ENCODE data around the gene KRT39.

Gene KRT39

DNA sequence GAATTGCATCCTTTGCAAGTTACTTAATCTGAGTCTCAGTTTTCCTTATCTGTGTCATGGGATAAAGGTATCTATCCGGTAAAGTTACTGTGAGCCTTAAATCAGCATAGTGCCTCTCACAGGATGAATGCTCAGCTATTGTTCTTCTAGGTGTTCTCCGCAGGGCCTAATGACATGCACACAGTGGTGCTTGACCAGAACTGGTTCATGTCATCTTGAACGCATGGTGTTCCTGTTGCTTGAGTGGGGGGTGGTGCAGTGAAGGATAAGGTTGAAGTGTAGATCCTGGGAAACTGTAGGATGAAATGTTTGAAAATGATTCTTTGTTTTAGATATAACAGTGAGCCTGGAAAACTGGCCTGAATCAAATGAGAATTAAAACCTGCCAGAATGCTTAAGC, 13.4 kb upstream of the KRT39 start:
- DNase-seq (ENCODE audit: low spot score): no peak

DNA sequence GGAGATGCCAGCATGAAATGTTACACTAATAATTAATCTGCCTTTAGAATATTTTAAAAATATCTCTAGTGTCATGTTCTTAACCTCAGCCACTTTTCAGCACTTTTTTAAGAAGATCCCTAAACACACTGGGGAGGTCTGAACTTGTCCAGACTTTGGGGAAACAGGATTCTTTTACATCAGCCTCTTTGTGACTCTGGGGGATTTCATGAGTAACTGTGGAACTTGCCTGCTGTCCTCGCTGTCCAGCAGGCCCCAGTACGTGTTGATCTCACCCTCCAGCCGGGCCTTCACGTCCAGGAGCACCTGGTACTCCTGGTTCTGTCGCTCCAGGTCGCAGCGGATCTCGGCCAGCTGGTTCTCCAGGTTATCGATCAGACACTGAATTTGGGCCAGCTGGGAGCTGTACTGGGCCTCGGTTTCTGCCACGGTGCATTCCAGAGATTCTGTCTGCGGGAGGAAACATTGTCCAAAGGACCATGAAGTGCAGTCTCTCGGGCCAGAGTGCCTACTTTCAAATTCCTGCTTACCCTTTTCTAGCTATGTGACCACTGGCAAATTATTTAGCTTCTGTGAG, 11.9 kb upstream of the KRT39 start:
- no peak for DNase-seq (ENCODE audit: low spot score)

GRCh38 chr17:40975516-40975915, 8.8 kb upstream of the KRT39 start:
- DNase-seq (ENCODE audit: low spot score): no peak

DNA sequence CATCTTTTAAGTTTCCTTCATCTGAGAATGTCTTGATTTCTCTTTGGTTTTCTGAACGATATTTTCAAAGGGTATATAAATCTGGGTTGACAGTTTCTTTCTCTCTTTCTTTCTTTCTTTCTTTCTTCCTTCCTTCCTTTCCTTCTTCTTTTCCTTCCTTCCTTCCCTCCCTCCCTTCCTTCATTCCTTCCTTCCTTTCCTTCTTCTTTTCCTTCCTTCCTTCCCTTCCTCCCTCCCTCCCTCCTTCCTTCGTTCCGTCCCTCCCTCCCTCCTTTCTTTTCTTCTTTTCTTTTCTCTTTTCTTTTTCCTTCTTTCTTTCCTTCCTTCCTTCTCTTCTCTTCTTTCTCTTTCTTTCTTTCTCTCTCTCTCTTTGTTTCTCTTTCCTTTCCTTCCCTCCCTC, 7.6 kb upstream of the KRT39 start:
- DNase-seq (ENCODE audit: low spot score): no peak

GRCh38 chr17:40967582-40967981, 834 bp upstream of the KRT39 start:
- no peak for DNase-seq (ENCODE audit: low spot score)

- DNase-seq (ENCODE audit: low spot score): no peak
Measured at GRCh38 chr17:40963838-40964237, 2.9 kb downstream of the KRT39 start.

DNA sequence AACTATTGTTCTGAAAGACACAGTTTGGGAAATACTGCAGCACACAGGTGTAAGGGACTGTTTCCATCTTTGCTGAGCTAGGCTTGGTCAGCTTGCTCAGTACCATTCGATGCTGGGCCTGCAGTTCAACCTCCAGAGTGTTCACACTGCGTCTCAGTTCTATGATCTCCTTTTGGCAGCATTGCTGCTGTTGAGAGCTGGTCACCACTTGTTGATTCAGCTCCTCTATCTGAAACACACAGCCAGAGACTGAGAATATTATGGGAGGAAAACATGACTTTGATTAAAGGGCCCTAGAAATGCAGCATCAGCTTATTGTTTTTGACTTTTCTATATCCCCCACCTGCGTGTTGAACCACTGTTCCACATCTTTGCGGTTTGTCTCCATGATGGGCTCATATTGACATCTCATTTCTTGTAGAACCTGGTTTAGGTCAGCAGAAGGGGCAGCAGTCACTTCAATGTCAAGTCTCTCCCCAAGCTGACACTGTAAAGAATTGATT, 4.6 kb downstream of the KRT39 start:
- DNase-seq (ENCODE audit: low spot score): no peak

GRCh38 chr17:40961591-40961990, 5.2 kb downstream of the KRT39 start:
- DNase-seq (ENCODE audit: low spot score): no peak

DNA sequence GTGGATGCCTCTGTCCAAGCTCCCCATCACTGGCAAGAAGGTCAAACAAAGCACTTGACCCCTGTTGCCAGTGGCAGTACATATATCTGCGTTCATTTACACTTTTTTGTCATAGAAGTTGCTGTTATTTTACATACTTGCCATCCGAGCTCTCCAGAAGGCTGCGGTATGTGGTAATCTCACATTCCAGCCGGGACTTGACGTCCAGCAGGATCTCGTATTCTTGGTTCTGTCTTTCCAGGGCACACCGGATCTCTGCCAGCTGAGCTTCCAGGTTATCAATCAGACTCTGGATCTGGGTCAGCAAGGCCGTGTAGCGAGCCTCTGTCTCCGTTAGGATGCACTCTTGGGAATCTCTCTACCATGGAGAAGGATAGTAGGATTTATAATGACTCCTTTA, 6.6 kb downstream of the KRT39 start:
- DNase-seq (ENCODE audit: low spot score): no peak

- DNase-seq (ENCODE audit: low spot score): no peak
Measured at GRCh38 chr17:40958086-40958953, 8.4 kb downstream of the KRT39 start.

DNA sequence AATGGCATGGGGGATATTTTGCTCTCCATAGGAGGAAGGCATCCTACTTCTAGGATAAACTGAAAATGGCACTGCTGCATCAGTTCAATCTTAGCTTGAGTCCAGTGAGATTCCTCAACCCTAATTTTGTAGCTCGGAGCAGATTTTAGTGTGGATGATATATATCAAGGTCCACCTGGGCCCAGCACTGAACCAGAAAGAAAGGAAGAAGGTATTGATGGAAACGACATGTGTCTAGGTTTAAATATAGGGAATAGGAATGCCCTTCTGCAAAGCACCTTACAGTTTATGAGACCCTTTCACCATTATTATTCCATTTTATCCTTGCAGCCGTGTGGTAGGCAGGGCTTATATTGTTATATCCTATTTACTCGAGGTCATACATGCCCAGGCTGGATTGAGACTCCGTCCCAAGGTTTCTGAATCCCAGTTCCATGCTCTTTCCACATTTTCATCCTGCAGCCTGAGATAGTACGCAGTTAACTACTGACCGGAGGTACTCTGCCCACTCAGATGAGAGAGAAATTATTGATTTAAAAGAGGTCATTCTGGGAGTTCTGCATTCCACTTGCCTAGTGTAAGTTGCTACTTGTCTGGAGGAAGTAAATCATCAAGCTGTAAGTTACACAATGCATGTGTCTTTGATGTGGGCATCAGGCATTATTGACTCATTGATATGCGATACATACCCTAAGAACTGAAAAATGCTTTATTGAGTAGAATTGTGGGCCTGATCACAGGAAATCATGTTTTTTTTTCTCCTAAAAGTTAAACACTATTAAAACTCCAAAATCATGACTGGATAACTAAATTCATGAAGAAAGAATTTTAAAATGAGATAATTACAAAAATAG, 10.1 kb downstream of the KRT39 start:
- DNase-seq (ENCODE audit: low spot score): no peak

- no peak for DNase-seq (ENCODE audit: low spot score)
Measured at GRCh38 chr17:40953881-40954280, 12.9 kb downstream of the KRT39 start.

- no peak for DNase-seq (ENCODE audit: low spot score)
Measured at GRCh38 chr17:40952661-40953060, 14.1 kb downstream of the KRT39 start.

DNA sequence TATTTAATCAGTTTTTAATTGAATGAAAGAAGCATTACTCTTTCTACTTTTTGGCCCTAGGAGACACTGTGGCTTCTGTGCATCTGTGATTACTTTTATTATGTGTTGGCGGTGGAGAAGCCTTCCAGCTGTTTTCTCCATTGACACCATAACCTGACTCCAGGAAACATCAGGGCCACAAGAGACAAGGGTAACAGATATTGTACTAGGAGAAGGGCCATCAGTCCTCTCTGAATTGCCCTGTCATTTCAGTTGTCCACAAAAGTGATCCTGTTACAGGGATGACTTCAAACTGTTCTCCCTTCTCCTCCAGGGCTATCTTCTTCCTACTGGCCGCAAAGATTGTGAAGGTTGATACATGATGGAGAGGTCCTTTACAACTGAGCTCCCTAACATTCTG, 14.6 kb downstream of the KRT39 start:
- DNase-seq (ENCODE audit: low spot score): no peak

DNA sequence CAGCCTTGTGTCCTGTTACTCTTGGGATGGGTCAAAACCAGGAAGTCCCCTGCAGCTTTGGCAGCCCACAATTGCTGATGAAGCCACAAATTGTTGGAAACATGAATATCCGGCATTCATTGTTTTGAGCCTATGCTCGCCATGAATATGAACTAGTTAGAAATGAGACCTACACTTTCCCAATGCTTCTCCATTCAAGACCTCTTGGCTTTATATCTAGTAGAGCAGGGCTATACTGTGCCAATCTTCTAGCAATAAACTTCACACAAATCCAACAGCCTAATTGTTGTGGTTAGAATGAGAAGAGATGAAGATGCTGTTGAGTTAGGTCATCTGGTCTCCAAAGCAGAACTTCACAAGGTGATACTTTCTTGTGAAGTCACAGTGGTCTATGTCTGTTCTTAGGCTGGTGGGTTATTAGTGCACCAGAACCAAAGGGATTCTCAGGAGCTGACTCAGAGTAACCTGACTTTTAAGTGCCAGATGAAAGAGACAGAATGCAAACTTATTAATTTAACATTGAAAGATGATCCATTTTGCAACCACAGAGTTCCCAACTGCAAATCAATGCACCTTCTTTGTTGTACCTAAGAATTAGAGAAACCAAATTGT, 15.6 kb downstream of the KRT39 start:
- no peak for DNase-seq (ENCODE audit: low spot score)

- no peak for DNase-seq (ENCODE audit: low spot score)
Measured at GRCh38 chr17:40950176-40950575, 16.6 kb downstream of the KRT39 start.

DNA sequence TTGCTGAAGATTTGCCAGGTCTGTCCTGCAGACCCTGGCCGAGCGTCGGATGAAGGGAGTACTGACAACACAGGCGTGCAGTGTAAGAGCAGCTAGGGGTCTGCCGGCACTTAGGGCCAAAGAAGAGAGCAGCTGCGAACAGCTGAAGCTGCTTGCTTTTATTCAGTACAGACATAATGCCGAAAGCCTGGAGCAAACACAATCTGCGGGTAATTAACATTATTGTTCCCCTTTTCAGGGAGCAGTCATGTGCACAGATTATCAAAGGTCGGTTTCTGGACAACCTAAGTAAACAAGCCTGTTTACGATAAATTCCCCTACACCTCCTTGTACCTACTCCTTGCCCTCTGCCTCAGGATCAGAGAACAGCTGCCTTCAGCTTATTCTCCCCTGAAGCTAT, 17.3 kb downstream of the KRT39 start:
- DNase-seq (ENCODE audit: low spot score): no peak

- DNase-seq (ENCODE audit: low spot score): no peak
Measured at GRCh38 chr17:40947929-40948328, 18.8 kb downstream of the KRT39 start.

DNA sequence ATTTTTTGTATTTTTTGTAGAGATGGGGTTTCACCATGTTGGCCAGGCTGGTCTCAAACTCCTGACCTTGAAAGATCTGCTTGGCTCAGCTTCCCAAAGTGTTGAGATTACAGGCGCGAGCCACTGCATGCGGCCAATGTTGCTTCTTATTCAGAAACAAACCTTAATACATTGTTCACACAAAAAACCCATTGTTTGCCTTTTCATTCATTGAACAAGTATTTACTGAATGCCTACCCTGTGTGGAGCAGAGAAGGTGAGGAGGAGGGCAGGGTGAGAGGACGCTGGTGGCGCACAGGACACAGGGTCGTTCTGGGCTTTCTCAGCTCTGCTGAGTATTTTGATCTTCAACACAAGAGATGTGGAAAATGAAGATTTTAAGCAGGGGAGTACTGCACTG, 21.3 kb downstream of the KRT39 start:
- no peak for DNase-seq (ENCODE audit: low spot score)

- no peak for DNase-seq (ENCODE audit: low spot score)
Measured at GRCh38 chr17:40944531-40944930, 22.2 kb downstream of the KRT39 start.

- DNase-seq (ENCODE audit: low spot score): no peak
Measured at GRCh38 chr17:40942553-40942952, 24.2 kb downstream of the KRT39 start.

DNA sequence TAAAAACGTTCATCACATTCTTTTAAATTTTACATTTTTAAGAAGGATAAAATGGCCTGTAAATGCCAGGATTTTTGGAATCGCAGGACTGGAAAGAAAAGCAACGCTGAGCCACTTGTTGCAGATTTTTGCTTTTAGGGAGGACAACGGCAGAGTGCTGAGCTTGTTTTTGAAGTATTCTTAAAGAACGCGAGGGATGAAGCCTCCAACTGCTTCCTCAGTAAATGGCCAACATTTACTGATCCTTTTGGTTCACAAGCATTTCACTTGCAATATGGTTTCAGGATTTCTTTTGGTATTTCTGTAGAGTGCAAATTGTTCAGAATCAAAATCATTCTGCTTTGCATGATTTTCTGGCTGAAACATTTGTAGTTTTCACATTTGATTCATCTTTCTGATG, 26.5 kb downstream of the KRT39 start:
- no peak for DNase-seq (ENCODE audit: low spot score)
